Epithelial cell of proximal tubule (primary cell): ENCODE results near the gene GABPA. TPM values are rescaled to one million over a fixed set of nuclear protein-coding genes. Genes with fewer than 3 reads are reported as not detected.

Experiments
- DNase-seq: peaks from one replicate; pipeline ENCODE4 v3.0.0-alpha.2; 2011; ENCODE audit warnings: low read depth
- H3K4me3 ChIP-seq: 2 replicates; pipeline ENCODE4 v1.5.1; 2011; ENCODE audit warnings: low read depth, mild to moderate bottlenecking, low read length
- total RNA-seq: library from RNA; depleted of rRNA; stranded (reverse); fragments of >200 nt; gene quantifications from 2 replicates; pipeline ENCODE4 v1.2.3, GENCODE V29; 2015
- TF ChIP-seq, protein P1 (sequence below): conservative IDR thresholded peaks from 2 replicates; pipeline ENCODE4 v1.5.1; 2012; ENCODE audit warnings: low read depth, mild to moderate bottlenecking, low read length

The GABPA gene
- total RNA-seq, 1 donor from 2014 or later = 11.4 TPM

DNA sequence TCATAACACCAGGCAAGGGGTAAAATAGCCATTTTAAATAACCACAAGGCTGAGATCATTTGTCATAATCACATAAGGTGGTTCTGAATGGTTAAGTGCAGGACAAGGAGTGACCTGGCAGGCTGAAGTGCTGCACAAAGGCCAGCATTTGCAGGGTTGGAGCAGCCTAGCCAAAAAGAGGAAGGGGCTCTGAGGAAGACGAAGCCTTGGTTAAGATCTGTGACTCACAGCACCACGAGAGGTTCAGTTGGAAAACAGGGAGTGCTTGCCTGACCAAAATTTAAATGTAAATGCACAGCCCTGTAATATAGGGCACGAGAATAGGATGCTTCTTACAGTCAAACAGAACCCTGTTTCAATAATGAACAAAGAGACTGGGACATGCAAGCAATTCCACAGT lies 12.1 kb upstream of the GABPA start:
- DNase-seq = no peak
- H3K4me3 ChIP-seq = no peak overlapping the region
- TF ChIP-seq, protein P1, sequence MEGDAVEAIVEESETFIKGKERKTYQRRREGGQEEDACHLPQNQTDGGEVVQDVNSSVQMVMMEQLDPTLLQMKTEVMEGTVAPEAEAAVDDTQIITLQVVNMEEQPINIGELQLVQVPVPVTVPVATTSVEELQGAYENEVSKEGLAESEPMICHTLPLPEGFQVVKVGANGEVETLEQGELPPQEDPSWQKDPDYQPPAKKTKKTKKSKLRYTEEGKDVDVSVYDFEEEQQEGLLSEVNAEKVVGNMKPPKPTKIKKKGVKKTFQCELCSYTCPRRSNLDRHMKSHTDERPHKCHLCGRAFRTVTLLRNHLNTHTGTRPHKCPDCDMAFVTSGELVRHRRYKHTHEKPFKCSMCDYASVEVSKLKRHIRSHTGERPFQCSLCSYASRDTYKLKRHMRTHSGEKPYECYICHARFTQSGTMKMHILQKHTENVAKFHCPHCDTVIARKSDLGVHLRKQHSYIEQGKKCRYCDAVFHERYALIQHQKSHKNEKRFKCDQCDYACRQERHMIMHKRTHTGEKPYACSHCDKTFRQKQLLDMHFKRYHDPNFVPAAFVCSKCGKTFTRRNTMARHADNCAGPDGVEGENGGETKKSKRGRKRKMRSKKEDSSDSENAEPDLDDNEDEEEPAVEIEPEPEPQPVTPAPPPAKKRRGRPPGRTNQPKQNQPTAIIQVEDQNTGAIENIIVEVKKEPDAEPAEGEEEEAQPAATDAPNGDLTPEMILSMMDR = no peak

DNA sequence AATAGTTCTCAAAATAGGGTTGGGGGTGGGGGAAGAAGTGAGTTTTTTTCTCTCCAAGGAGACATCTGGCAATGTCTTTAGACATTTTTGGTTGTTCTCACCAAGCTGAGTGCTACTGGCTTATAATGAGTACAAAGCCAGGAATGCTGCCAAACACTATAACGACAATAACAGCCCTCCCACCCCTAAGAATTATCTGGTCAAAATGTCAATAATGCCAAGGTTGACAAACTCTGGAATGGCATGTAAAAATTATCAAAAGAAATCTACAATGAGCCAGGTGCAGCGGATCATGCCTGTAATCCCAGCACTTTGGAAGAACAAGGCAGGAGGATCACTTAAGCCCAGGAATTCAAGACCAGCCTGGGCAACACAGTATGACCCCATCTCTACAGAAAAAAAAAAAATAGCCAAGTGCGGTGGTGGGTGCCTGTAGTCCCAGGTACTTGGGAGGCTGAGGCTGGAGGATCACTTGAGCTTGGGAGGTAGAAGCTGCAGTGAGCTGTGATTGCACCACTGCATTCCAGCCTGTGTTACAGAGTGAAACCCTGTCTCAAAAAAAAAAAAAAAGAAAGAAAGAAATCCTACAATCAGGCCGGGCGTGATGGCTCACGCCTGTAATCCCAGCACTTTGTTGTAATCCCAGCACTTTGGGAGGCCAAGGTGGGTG lies 2.5 kb upstream of the GABPA start:
- DNase-seq = no peak
- TF ChIP-seq, protein P1 = no peak

DNA sequence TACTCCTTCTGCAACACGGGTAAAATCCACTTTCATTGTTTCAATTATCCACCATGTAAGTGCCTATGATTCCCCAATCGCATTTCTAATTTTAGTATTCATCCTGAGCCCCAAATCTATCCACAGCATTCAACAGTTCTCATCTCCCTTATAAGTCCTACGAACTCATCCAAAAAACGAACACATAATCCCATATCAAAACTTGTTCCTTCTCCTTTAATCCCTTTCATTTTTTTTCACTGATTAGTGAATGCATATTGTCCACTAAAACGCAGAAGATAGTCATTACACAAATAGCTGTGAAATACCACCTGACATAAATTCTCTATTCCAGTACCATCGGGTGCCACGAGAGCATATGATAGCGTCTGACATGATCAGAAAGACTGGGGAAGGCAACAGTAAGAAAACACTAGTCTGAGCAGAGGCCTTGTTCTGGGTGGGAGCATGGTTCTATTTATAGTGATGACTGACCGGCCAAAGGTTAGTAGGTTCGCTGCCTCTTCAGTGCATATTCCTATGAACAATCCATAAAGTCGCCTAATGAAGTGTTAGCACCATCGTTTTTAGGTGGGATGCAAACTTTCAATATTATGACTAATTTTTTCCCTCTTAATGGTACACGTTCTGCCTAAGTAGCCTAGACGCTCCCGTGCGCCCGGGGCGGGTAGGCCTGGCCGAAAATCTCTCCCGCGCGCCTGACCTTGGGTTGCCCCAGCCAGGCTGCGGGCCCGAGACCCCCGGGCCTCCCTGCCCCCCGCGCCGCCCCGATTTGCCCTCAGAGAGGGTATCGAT lies 716 bp upstream of the GABPA start:
- H3K4me3 ChIP-seq = peak overlapping the region; percentile 81
- no peak for DNase-seq
- TF ChIP-seq, protein P1 = no peak

More for the DNA sequence above, 2.5 kb upstream of the GABPA start:
- H3K4me3 ChIP-seq = no peak overlapping the region

DNA sequence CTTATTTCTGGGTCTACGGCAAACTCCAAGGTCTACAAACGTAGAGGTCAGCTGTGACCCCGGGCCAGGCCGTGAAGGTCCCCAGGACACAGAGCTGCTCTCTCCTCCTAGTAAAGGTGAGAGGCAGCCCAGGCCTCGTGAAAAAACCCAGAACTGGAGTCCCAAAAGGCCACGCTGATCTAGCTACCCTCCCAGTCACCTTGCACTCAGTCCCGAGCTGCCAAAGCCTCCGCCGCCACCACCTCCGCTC lies 193 bp upstream of the GABPA start:
- DNase-seq = no peak
- TF ChIP-seq, protein P1 = no peak
- peak overlapping the region; percentile 81 for H3K4me3 ChIP-seq

DNA sequence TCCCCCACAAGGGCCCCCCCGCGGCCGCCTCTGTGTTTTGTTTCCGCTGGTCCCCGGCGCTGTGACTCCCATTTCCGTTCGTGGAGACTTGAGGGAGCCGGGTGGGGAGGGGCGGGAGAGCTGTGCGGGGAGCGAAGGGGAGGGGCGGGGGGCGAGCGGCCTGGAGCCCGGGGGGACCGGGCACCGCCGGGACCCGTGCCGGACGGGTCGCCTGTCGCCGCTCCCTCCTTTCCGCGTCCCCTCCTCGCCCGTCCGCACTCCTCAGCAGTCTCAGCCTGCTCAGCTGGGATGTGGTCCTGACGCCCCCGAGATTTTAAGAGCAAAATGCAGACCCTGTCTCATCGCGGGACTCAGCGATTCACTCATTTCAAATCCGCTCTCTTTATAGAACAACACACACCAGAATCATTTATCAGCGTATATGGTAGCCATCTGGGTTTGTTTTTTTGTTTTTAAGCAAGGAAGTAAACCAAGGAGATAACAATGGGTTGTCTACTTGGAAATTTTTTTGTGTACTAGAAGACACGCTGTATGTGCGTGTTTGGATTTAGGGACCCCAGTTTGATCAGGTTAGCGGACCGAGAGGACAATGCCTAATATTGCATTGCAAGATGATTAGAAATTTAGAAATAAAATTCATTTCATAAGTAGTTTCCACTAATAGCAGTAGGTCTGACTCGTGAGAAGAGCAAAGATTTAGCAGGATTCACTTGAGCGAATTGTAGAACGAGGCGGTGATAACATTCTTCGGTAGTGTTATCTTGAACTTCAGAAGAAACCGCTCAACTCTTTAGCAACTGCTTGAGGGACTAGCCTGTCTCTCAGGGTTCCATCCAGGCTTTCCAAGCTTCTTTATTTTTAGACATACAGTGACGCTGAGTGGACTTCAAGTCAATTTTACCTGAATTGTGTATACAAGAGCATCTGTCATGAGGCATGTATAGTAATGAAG lies 1.1 kb downstream of the GABPA start:
- TF ChIP-seq, protein P1 = no peak
- DNase-seq = no peak
- H3K4me3 ChIP-seq = peak overlapping the region; percentile 81

DNA sequence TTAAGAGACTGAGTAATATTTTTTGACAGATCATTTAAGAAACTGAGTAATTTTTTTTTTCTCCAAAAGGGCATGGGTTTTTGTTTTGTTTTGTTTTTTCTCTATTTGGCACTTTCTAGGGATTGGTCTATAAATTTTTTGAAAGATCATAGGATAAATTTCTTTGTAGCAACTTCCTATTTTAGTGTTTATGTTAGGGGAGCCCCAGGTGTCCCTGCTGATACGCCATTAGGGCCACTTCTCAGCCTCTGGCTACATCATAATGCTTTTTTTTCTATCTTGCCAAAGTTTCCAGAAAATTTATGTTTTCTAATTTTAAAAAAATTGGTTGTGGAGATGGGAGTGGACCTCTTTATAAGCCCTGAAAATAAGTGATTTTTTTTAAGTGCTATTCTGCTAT lies 2.6 kb downstream of the GABPA start:
- no peak for DNase-seq
- no peak overlapping the region for H3K4me3 ChIP-seq
- TF ChIP-seq, protein P1 = no peak
